ENCODE results near the gene PROKR1.
A peak's percentile ranks its signal among the peaks of the same experiment; 100 is the strongest.
"Not testable (repeated sequence)": the region's sequence is repeated elsewhere in the genome, so short reads cannot be mapped to it uniquely, and the experiment has no call there.

The PROKR1 gene

DNA sequence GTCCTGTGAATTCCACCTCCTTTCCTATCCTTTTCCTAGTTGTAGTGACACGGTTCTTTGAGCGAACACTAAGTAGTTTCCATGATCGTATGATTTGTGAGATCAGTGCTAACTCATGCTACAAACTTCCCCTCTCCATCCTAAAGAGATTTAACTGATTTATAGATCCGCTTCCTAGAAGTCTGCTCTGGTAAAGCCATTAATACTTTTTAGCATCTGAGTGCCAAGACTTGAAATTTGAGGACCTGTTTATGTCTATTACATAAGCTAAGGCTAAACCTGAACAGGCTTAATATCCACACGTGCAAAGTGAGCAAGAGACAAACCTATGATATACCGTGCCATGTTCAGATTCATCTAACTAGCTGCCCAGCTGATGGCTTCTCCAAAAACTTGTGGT, 14.9 kb downstream of the PROKR1 start:
- no peak for DNase-seq (ENCODE audit: low read depth)

GRCh38 chr2:68659081-68659480, 15.7 kb downstream of the PROKR1 start:
- no peak for DNase-seq (ENCODE audit: low read depth)

- DNase-seq (ENCODE audit: low read depth): no peak
These were observed 17.3 kb downstream of the PROKR1 start for GRCh38 chr2:68660658-68661057.

DNA sequence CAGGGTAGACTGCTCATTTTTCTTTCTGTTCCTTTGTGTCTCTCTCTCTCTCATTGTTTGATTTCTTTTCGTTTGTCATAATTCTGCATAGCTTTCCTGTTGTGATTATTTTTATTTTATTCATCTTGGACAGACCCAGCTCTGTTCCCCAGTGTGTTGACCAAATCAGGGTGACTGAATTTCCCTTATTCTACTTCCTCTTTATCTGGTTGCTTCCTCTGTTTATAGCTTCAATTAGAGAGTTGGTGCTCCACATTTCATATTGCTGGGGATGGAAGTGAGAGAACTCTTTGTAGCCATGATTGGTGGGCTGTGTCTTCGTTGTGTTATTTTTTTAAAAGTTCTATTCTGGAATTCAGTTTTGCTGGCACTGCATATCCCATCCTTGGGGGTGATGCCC, 19.1 kb downstream of the PROKR1 start:
- DNase-seq (ENCODE audit: low read depth): no peak

DNA sequence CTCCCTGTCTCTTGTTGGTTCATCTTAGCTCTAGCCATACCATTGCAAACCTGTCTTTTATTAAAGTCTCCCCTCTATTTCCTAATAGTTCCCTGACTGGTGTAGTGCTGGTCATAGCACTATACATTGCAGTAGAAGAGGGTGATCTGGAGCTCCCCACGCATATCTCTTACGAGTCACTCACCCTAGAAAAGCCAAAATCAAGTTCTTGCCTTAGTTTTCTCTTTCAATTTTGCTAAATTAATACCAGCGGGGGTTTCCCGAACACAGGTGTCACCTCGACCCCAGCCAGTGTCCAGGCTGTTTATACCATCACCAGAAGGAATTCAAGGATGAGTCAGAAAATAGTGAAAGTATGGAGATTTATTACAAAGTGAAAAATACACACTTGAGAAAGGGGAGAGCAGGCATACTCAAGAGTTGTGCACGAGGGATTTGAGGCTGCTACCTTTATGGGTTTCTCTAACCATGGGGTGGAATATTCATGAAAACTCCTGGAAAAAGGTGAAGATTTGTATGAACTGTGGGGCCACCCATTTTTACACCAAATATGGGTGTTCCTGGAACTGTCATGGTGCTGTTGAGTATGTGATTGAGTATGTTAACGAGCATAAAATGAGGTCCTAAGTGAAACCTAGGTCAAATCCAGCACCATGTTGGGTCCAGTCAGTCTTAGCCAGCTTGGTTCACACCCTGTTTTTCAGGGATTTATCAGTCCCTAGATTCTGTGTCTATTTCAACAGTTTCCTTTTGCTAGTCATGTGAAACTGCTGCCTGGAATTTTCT, 20.2 kb downstream of the PROKR1 start:
- DNase-seq (ENCODE audit: low read depth): no peak

DNA sequence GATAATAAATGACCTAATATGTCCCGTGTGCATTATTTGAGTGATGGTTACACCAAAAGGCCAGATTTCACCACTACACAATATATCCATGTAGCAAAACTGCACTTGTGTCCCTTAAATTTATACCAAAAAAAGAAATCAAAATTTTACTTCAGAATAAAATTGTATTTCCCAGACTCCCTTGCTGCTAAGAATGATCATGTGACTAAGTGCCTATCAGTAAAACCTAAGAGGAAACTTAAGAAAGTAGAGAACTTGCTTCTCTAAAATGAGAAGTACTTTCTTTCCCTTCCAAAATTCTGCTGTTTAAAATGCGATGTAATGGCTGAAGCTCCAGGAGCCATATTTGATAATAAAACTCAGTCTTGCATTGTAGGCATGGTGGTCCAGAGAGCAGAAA, 24.0 kb downstream of the PROKR1 start:
- no peak for DNase-seq (ENCODE audit: low read depth)

- no peak for DNase-seq (ENCODE audit: low read depth)
These were observed 26.3 kb downstream of the PROKR1 start for GRCh38 chr2:68669651-68670050.

DNA sequence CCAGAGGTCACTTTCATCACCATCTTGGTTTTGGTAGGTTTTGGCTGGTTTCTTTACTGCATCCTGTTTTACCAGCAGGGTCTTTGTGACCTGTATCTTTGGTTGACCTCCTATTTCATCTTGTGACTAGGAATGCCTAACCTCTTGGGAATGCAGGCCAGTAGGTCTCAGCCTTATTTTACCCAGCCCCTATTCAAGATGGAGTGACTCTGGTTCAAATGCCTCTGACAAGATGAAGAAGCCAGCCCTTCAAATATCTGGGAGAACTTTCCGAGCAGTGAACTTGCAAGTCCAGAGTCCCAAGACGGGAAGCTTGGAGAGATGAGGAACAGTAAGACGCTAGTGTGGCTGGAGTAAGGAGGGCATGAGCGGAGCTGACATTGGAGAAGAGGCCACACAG, 28.6 kb downstream of the PROKR1 start:
- DNase-seq (ENCODE audit: low read depth): no peak

DNA sequence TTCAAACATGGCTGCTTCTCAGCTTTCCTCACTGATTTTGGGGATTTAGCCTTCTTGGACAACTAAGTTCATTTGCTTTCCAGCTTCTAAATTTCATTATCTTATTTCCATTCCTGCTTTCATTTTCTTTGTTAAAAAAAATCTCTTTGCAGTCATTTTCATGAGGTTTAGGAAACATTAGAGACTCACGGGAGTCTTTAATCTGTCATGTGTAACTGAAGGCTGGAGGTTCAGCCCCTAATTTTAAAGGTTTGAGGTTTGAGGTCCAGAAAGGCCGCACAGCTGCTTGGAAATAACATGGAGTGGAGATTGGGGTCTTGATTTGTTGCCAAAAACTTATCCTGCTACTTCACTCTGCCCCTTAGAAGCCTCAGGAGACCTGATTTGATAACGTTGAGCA, 30.3 kb downstream of the PROKR1 start:
- DNase-seq (ENCODE audit: low read depth): no peak

- no peak for DNase-seq (ENCODE audit: low read depth)
These were observed 32.1 kb downstream of the PROKR1 start for GRCh38 chr2:68675470-68675869.

DNA sequence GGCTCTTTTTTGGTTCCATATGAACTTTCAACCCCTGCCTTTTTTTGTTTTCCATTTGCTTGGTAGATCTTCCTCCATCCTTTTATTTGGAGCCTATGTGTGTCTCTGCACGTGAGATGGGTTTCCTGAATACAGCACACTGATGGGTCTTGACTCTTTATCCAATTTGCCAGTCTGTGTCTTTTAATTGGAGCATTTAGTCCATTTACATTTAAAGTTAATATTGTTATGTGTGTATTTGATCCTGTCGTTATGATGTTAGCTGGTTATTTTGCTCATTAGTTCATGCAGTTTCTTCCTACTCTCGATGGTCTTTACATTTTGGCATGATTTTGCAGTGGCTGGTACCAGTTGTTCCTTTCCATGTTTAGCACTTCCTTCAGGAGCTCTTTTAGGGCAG, 34.5 kb downstream of the PROKR1 start:
- DNase-seq (ENCODE audit: low read depth): not testable (repeated sequence)

DNA sequence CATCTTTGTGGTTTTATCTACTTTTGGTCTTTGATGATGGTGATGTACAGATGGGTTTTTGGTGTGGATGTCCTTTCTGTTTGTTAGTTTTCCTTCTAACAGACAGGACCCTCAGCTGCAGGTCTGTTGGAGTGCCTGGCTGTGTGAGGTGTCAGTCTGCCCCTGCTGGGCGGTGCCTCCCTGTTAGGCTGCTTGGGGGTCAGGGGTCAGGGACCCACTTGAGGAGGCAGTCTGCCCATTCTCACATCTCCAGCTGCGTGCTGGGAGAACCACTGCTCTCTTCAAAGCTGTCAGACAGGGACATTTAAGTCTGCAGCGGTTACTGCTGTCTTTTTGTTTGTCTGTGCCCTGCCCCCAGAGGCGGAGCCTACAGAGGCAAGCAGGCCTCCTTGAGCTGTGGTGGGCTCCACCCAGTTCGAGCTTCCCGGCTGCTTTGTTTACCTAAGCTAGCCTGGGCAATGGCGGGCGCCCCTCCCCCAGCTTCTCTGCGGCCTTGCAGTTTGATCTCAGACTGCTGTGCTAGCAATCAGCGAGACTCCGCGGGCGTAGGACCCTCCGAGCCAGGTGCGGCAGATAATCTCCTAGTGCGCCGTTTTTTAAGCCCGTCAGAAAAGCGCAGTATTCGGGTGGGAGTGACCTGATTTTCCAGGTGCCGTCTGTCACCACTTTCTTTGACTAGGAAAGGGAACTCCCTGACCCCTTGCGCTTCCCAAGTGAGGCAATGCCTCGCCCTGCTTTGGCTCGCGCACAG, 36.0 kb downstream of the PROKR1 start:
- not testable (repeated sequence) for DNase-seq (ENCODE audit: low read depth)

- not testable (repeated sequence) for DNase-seq (ENCODE audit: low read depth)
These were observed 36.5 kb downstream of the PROKR1 start for GRCh38 chr2:68679917-68680267.

- no peak for DNase-seq (ENCODE audit: low read depth)
These were observed 40.8 kb downstream of the PROKR1 start for GRCh38 chr2:68684197-68684596.

- no peak for DNase-seq (ENCODE audit: low read depth)
These were observed 42.8 kb downstream of the PROKR1 start for GRCh38 chr2:68686178-68686577.

DNA sequence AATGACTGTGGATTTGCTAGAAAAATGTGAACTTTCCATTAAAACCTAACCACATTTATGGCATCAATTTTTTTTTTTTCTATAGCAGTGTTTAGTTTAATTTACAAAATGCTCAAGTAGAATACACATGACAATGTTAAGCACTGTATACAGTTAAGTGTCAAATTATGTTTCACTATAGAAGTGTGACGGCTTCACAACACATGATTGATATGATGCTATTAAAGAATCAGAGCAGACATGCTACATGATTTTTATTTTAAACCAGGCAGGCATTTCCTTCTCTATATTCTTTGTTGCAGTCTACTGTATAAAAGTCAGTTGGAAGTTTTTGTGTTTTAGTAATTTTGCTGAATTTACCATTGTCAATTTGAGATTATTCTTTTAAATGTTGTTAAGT, 43.6 kb downstream of the PROKR1 start:
- no peak for DNase-seq (ENCODE audit: low read depth)

- DNase-seq (ENCODE audit: low read depth): peak; percentile 23
These were observed 46.5 kb downstream of the PROKR1 start for GRCh38 chr2:68689553-68690537.

- DNase-seq (ENCODE audit: low read depth): no peak
These were observed 47.5 kb downstream of the PROKR1 start for GRCh38 chr2:68690851-68691250.

GRCh38 chr2:68692511-68692910, 49.1 kb downstream of the PROKR1 start:
- no peak for DNase-seq (ENCODE audit: low read depth)

DNA sequence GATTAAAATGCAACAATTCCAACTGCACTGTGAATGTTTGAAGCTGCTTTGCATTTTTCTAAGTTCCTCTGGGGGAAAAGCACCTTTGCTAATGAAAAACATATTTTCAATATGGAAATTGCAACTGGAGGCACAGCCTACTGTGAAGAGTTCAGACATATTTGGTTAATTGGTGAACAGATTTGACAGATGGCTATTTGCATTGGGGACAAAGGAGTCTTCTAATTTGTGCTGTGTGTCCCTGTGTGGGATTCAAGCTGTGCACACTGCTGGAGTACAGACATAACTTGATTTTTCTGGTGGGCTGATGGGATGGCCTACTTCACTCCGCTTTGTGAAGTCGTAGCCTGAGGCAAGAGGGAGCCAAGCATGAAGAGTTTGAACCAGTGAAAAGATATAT, 50.6 kb downstream of the PROKR1 start:
- DNase-seq (ENCODE audit: low read depth): no peak

- no peak for DNase-seq (ENCODE audit: low read depth)
These were observed 52.6 kb downstream of the PROKR1 start for GRCh38 chr2:68695971-68696370.

GRCh38 chr2:68696554-68696953, 53.2 kb downstream of the PROKR1 start:
- DNase-seq (ENCODE audit: low read depth): no peak
